Endothelial cell of umbilical vein (primary cell): ENCODE measurements around the gene TMEM130. TPM values are rescaled to one million over a fixed set of nuclear protein-coding genes. Genes with fewer than 3 reads are reported as not detected.

Source experiments
- BruUV-seq: library from RNA; stranded (reverse); fragments of 400-500 nt; replicated peaks from 2 replicates; lab custom pipeline; 2021; lab: Mats Ljungman, UMichigan
- CTCF ChIA-PET: fragments of 300-600, 350-600 bp; sonication (Branson Sonifier 250); formaldehyde crosslinking; loops from one replicate; lab custom pipeline; 2021; ENCODE audit warnings: antibody characterized with exemption, inconsistent platforms; lab: Charles Lee
- POLR2A ChIA-PET: fragments of 300-600, 350-600 bp; sonication (Branson Sonifier 250); formaldehyde crosslinking; loops from one replicate; lab custom pipeline; 2021; ENCODE audit warnings: antibody characterized with exemption, inconsistent platforms; lab: Charles Lee
- DNase-seq: peaks from one replicate; pipeline ENCODE4 v3.0.0-alpha.2; 2011; ENCODE audit warnings: low read depth, low spot score
- FAIRE-seq: peaks from 2 replicates; lab custom pipeline; 2011; peaks lifted over from hg19 to GRCh38; lab: Jason Lieb, UNC
- H2AFZ ChIP-seq: 2 replicates; pipeline ENCODE4 v1.6.0; 2012; ENCODE audit warnings: low read depth, low read length, control low read depth, inconsistent platforms
- H3K27ac ChIP-seq: 2 replicates; pipeline ENCODE4 v1.5.1; 2011; ENCODE audit warnings: low read depth, mild to moderate bottlenecking, control low read depth, low read length, moderate library complexity; ENCODE audit not compliant: insufficient read depth
- H3K27me3 ChIP-seq, 2 experiments: 2 replicates each; pipeline versions ENCODE4 v1.6.0 to v1.6.1; 2011; ENCODE audit warnings: low read length in 2 of 2, mixed read lengths in 1 of 2; ENCODE audit not compliant: control insufficient read depth in 2 of 2, insufficient read depth in 2 of 2
- H3K36me3 ChIP-seq, 2 experiments: 2 replicates in 1 of 2; 3 replicates in 1 of 2; pipeline ENCODE4 v1.5.1; 2011; ENCODE audit warnings: low read length in 2 of 2, mild to moderate bottlenecking in 1 of 2, moderate library complexity in 1 of 2; ENCODE audit not compliant: control insufficient read depth in 2 of 2, insufficient read depth in 2 of 2; ENCODE audit errors: extremely low read depth in 1 of 2
- H3K4me1 ChIP-seq: 3 replicates; pipeline ENCODE4 v1.5.1; 2011; ENCODE audit warnings: mild to moderate bottlenecking, low read length; ENCODE audit not compliant: control insufficient read depth, insufficient read depth; ENCODE audit errors: extremely low read depth
- H3K4me2 ChIP-seq: 2 replicates; pipeline ENCODE4 v1.6.1; 2011; ENCODE audit warnings: low read length, control low read depth, mixed read lengths; ENCODE audit not compliant: insufficient read depth
- H3K4me3 ChIP-seq, 3 experiments: fragments of 200-600 bp in 1 of 3; sonication (generic), shearing (Covaris generic) in 1 of 3; replicated peaks in 1 of 3; 2 replicates each; pipeline ENCODE4 v1.5.1; 2011 to 2016; ENCODE audit warnings: control low read depth in 3 of 3, low read length in 3 of 3, mild to moderate bottlenecking in 2 of 3, inconsistent platforms in 1 of 3, low read depth in 1 of 3, moderate library complexity in 1 of 3; ENCODE audit not compliant: insufficient read depth in 1 of 3
- H3K79me2 ChIP-seq: 2 replicates; pipeline ENCODE4 v1.6.0; 2012; ENCODE audit warnings: low read length, inconsistent platforms; ENCODE audit not compliant: control insufficient read depth, insufficient read depth
- H3K9ac ChIP-seq: replicated peaks from 2 replicates; pipeline ENCODE3; 2011; ENCODE audit warnings: low read length, control low read depth; ENCODE audit not compliant: insufficient read depth; ENCODE audit errors: extremely low read depth
- H3K9me1 ChIP-seq: replicated peaks from 3 replicates; pipeline ENCODE4 v1.6.0; 2011; ENCODE audit warnings: mild to moderate bottlenecking, low read length; ENCODE audit not compliant: control insufficient read depth, insufficient read depth; ENCODE audit errors: extremely low read depth
- H3K9me3 ChIP-seq: replicated peaks from 2 replicates; pipeline ENCODE4 v1.5.1; 2012; ENCODE audit warnings: low read length, inconsistent platforms; ENCODE audit not compliant: control insufficient read depth, insufficient read depth
- H4K20me1 ChIP-seq: replicated peaks from 2 replicates; pipeline ENCODE3; 2011; ENCODE audit warnings: mild to moderate bottlenecking, low read length; ENCODE audit not compliant: control insufficient read depth, insufficient read depth; ENCODE audit errors: extremely low read depth
- EZH2 ChIP-seq: IDR thresholded peaks from 2 replicates; pipeline ENCODE4 v1.6.1; 2012; ENCODE audit warnings: borderline replicate concordance, low read depth, mild to moderate bottlenecking, moderate library complexity, low read length, inconsistent platforms; ENCODE audit not compliant: severe bottlenecking
- FOS ChIP-seq: IDR thresholded peaks from 2 replicates; pipeline ENCODE4 v1.6.1; 2011; ENCODE audit warnings: mild to moderate bottlenecking, low read length, moderate library complexity, borderline replicate concordance; ENCODE audit not compliant: insufficient read depth
- GATA2 ChIP-seq: IDR thresholded peaks from 2 replicates; pipeline ENCODE4 v1.7.0; 2011; ENCODE audit warnings: low read depth, mild to moderate bottlenecking, moderate library complexity, mixed read lengths, low read length; ENCODE audit not compliant: insufficient read length, insufficient read depth
- JUN ChIP-seq: IDR thresholded peaks from 2 replicates; pipeline ENCODE4 v1.6.1; 2011; ENCODE audit warnings: borderline replicate concordance, low read depth; ENCODE audit not compliant: insufficient read length, insufficient read depth
- MYC ChIP-seq: IDR thresholded peaks from one replicate; pipeline ENCODE4 v1.6.1; 2011; ENCODE audit warnings: mild to moderate bottlenecking, low read depth, low read length
- POLR2A ChIP-seq: IDR thresholded peaks from 2 replicates; pipeline ENCODE4 v1.6.1; 2012; ENCODE audit warnings: low read depth, mild to moderate bottlenecking, control low read depth, low read length
- POLR2AphosphoS5 ChIP-seq: IDR thresholded peaks from 2 replicates; pipeline ENCODE4 v1.6.1; 2012; ENCODE audit warnings: low read depth, mild to moderate bottlenecking, control low read depth, low read length, moderate library complexity; ENCODE audit not compliant: insufficient read depth
- dilution Hi-C: fragments of 300-500 bp; cut with MboI; formaldehyde crosslinking; loops from one replicate; pipeline ENCODE4 v1.15.0; 2019; ENCODE audit warnings: low sequenced_read_pairs; ENCODE audit not compliant: extremely low pct_ligation_motif_present
- intact Hi-C: fragments of 100-400 bp; cut with micrococcal nuclease; formaldehyde crosslinking; loops from one replicate; pipeline ENCODE4 v1.10.0; 2022
- polyA plus RNA-seq, 4 experiments: library from polyadenylated mRNA; depleted of rRNA in 3 of 4; stranded (reverse) in 3 of 4; unstranded in 1 of 4; fragments of >200 nt; gene quantifications; 2 replicates each; pipeline versions ENCODE4 v1.2.1 to v1.2.3, GENCODE V29; 2011 to 2012; ENCODE audit warnings: missing spikeins in 1 of 4
- total RNA-seq: library from RNA; stranded (reverse); gene quantifications from 2 replicates; pipeline ENCODE4 v1.2.3, GENCODE V29; 2021
- TF ChIP-seq, protein P1 (sequence below): IDR thresholded peaks from 2 replicates; pipeline ENCODE4 v1.6.1; 2011; ENCODE audit not compliant: insufficient read depth, insufficient read length
- TF ChIP-seq, protein P2 (sequence below), 2 donors: IDR thresholded peaks; 1 replicate in 1 of 2; 2 replicates in 1 of 2; pipeline ENCODE4 v1.5.1; 2011; ENCODE audit warnings: low read length in 2 of 2, mild to moderate bottlenecking in 2 of 2, moderate library complexity in 2 of 2, control low read depth in 1 of 2, inconsistent platforms in 1 of 2, low read depth in 1 of 2; ENCODE audit not compliant: insufficient read depth in 1 of 2; ENCODE audit errors: extremely low read depth in 1 of 2

TMEM130 gene
- total and polyA plus RNA-seq, 2 donors (not counting 3 experiments of a cell fraction or from before 2014, with no cell fraction given), result not detected

DNA sequence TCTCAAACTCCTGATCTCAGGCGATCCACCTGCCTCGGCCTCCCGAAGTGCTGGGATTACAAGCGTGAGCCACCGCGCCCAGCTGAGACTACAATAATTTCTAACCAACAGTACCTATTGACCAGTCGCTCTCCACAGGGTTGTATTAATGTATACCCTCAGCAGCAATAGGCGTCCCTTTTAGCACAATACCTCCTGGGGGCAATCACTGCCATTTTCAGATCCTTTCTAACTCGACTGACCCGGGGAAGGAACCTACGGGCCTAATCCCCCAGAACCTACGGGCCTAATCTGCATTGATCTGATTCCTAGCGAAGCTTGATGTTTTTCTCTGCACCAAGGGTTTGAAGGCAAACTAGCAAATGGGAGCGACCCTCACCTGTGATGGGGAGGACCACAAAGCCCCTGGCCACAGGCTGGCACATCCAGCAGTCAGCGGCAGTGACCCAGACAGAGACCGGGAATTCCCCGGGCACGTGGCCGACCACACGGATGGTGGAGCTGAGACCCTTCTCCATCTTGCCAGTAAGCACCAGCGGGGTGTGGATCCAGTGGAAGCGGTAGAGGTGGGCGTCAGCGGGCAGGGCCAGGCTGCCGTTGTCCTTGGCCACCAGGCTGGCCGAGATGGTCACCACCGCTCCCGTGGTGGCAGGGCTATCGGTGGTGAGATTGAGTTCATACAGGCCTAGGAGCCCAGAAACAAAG lies 6.9 kb downstream of the TMEM130 start:
- FAIRE-seq, result no peak

More for the DNA sequence above, 6.9 kb downstream of the TMEM130 start:
- no TSS peak for BruUV-seq
- DNase-seq, result no peak
- Histone ChIP-seq H4K20me1 (no peaks in the 10 kb centered on the region), H3K4me1 (no peaks in the 10 kb centered on the region), H3K27me3 (peaks cover 0 to 2% of the 10 kb centered on the region in 2 experiments), H3K4me3 (no peak overlapping the region), H3K36me3 (no peaks in the 10 kb centered on the region), H2AFZ (no peak overlapping the region), H3K9me1 (no peaks in the 10 kb centered on the region), H3K9me3 (no peaks in the 10 kb centered on the region), H3K4me2 (no peak overlapping the region), H3K9ac (no peak overlapping the region), H3K79me2 (no peaks in the 10 kb centered on the region), H3K27ac (no peak overlapping the region)
- CTCF ChIA-PET, result interaction anchor here (1.6 to 1.7 kb wide), 2 partner anchors 21 to 31 kb away, joined by 5 to 7 read pairs; no protein-coding TSS in a partner anchor
- intact Hi-C loops (no loop called here), dilution Hi-C loops (no loop called here)
- TF ChIP-seq JUN (no peak), FOS (no peak), MYC (no peak), POLR2AphosphoS5 (no peak), GATA2 (no peak), EZH2 (no peak), POLR2A (no peak)
- TF ChIP-seq, protein P1, sequence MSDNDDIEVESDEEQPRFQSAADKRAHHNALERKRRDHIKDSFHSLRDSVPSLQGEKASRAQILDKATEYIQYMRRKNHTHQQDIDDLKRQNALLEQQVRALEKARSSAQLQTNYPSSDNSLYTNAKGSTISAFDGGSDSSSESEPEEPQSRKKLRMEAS, result no peak
- TF ChIP-seq, protein P2, sequence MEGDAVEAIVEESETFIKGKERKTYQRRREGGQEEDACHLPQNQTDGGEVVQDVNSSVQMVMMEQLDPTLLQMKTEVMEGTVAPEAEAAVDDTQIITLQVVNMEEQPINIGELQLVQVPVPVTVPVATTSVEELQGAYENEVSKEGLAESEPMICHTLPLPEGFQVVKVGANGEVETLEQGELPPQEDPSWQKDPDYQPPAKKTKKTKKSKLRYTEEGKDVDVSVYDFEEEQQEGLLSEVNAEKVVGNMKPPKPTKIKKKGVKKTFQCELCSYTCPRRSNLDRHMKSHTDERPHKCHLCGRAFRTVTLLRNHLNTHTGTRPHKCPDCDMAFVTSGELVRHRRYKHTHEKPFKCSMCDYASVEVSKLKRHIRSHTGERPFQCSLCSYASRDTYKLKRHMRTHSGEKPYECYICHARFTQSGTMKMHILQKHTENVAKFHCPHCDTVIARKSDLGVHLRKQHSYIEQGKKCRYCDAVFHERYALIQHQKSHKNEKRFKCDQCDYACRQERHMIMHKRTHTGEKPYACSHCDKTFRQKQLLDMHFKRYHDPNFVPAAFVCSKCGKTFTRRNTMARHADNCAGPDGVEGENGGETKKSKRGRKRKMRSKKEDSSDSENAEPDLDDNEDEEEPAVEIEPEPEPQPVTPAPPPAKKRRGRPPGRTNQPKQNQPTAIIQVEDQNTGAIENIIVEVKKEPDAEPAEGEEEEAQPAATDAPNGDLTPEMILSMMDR (IDR thresholded peaks at IDR 0.05; ENCODE audit: extremely low read depth in 1 of 2, insufficient read depth in 1 of 2, low read depth in 1 of 2, low read length in 2 of 2), result no peak
- POLR2A ChIA-PET, result no interaction called here
